Ectodermal cell (in vitro differentiated cells): Measurements from ENCODE around the gene NEURL1B.

Source experiments
- H3K27ac ChIP-seq: 2 replicates; pipeline ENCODE4 v1.7.0; 2013; ENCODE audit warnings: mild to moderate bottlenecking, low read depth, low read length; ENCODE audit not compliant: insufficient read depth, poor library complexity, severe bottlenecking
- H3K27me3 ChIP-seq: 2 replicates; pipeline ENCODE4 v1.7.0; 2013; ENCODE audit warnings: mild to moderate bottlenecking, low read length; ENCODE audit not compliant: insufficient read depth, control insufficient read depth, poor library complexity, severe bottlenecking
- H3K36me3 ChIP-seq: one replicate; pipeline ENCODE4 v1.7.0; 2013; ENCODE audit warnings: low read length; ENCODE audit not compliant: control insufficient read depth, insufficient read depth
- H3K4me1 ChIP-seq: one replicate; pipeline ENCODE4 v1.7.0; 2013; ENCODE audit warnings: low read length; ENCODE audit not compliant: control insufficient read depth, insufficient read depth
- H3K4me3 ChIP-seq: 2 replicates; pipeline ENCODE4 v1.7.0; 2013; ENCODE audit warnings: low read depth, low read length, control low read depth; ENCODE audit not compliant: insufficient read depth
- H3K9me3 ChIP-seq: 2 replicates; pipeline ENCODE4 v1.7.0; 2013; ENCODE audit warnings: mild to moderate bottlenecking, low read length, moderate library complexity; ENCODE audit not compliant: control insufficient read depth
- WGBS, 2 experiments: methylation state at CpG; one replicate each; pipeline ENCODE4 v1.1.7; 2013; ENCODE audit warnings: missing lambda C conversion rate in 2 of 2; 5-methylcytosine and 5-hydroxymethylcytosine counted together

The NEURL1B gene

DNA sequence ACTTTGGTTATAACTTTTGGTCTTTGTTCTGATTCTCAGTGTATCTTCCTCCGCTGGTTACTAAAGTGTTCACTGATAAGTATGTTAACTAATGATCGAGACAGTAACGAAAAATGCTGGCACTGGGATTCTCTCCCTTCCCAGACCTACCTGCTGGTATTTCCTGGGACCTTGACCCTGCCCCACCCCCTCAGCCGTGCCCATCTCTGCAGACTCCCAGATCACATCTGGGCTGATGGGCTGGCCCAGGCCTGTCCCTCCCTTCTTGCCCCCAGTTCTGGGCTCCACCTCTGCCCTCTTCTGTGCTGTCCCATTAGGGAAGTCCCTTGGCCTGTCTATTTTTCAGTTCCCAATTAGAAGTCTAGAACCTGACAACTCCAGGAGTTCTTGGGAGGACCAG, 46.9 kb downstream of the NEURL1B start:
- Histone ChIP-seq H3K9me3 (no peaks in the 10 kb centered on the region), H3K36me3 (no peaks in the 10 kb centered on the region), H3K27ac (no peak overlapping the region), H3K4me3 (no peak overlapping the region), H3K4me1 (no peaks in the 10 kb centered on the region), H3K27me3 (peaks cover 18% of the 10 kb centered on the region)
- 93 to 95% methylated on average over 4 of the region's 4 CpGs for WGBS, 2 experiments

DNA sequence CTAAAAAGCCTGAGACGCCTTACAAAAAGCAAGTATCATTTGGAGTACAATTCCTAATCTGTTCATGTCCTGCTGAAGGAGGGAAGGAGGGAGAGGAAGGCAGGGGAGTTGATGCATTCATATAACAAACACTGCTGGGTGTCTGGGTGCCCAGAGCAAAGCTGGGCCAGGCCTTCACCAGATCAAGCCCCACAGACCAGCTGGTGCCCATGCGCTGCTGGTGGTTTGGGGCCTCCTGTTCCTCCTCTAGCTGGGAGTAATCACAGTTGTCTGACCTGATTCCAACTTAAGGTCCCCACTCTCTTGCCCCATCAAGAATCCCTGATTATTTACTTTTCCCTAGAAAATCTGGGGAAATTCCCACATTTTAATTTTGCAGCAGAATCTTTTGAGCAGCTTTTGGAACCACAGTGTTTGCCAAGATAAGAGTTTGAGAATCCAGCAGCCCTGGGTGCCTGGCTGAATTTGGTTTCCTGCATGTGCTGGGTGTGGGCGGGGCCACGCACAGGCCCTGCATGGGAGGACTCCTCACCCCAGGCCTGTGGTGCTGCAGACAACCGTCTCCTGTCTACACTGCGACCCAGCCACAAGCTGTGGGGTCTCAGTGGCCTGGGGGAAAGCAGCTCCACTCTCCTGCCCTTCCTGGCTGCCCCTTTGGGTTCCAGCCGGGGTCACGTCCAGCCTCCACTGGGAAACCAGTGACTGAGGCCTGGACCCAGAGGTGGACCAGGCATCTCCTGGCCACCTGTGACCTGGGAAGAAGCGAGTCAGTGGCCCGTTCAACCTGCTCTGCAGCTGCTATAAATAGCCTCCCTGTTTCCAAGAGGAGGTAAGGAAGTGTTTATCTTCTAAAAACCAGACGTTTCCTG, 47.5 kb downstream of the NEURL1B start:
- H3K9me3 ChIP-seq = no peaks in the 10 kb centered on the region
- 86 to 88% methylated on average over 11 of the region's 11 CpGs for WGBS, 2 experiments
- no peaks in the 10 kb centered on the region for H3K4me1 ChIP-seq
- peaks cover 12% of the 10 kb centered on the region for H3K27me3 ChIP-seq
- H3K4me3 ChIP-seq = no peak overlapping the region
- H3K27ac ChIP-seq = no peak overlapping the region
- H3K36me3 ChIP-seq = no peaks in the 10 kb centered on the region

DNA sequence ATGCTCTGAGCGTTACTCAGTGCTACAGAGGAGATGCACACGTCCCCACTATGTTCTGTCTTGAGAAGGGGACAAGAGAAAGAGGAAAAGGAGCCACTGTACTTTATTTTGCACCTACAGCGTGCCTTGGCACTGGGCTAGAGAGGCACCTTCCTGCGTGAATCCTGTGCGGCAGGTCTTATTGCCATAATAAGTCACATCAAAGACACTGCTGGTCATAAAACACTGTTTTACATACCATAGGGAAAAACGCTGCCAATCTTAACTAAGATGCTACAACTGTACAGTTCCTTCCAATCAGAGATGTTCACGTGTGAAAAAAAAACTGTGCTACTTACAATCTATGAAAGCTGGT, 48.1 kb downstream of the NEURL1B start:
- no peaks in the 10 kb centered on the region for H3K36me3 ChIP-seq
- 94 to 96% methylated on average over 7 of the region's 7 CpGs for WGBS, 2 experiments
- H3K27ac ChIP-seq = no peak overlapping the region
- no peaks in the 10 kb centered on the region for H3K4me1 ChIP-seq
- no peaks in the 10 kb centered on the region for H3K9me3 ChIP-seq
- no peak overlapping the region for H3K4me3 ChIP-seq
- peaks cover 5% of the 10 kb centered on the region for H3K27me3 ChIP-seq

DNA sequence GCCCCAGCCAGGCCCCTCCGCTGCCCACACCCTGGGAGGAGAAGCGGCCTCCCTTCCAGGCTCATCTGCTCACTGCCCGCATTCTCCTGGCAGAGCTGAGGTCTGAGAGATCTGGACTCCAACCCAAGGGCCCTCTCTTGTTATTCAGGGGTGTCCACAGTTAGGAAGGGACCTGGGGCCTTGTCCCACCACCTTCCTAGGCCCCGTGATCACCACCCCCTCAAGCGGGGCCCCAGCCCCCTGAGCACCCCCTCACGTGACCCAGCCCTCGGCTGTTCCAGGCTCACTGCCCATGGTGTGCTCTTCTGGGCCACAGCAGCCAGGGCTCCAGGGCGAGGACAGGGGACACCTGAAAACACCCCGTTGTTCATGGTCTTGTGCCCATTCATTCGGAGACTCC, 48.7 kb downstream of the NEURL1B start:
- Histone ChIP-seq H3K27ac (no peak overlapping the region), H3K4me3 (no peak overlapping the region), H3K4me1 (no peaks in the 10 kb centered on the region), H3K36me3 (no peaks in the 10 kb centered on the region), H3K27me3 (no peaks in the 10 kb centered on the region), H3K9me3 (no peaks in the 10 kb centered on the region)
- 90 to 93% methylated on average over 10 of the region's 10 CpGs for WGBS, 2 experiments

DNA sequence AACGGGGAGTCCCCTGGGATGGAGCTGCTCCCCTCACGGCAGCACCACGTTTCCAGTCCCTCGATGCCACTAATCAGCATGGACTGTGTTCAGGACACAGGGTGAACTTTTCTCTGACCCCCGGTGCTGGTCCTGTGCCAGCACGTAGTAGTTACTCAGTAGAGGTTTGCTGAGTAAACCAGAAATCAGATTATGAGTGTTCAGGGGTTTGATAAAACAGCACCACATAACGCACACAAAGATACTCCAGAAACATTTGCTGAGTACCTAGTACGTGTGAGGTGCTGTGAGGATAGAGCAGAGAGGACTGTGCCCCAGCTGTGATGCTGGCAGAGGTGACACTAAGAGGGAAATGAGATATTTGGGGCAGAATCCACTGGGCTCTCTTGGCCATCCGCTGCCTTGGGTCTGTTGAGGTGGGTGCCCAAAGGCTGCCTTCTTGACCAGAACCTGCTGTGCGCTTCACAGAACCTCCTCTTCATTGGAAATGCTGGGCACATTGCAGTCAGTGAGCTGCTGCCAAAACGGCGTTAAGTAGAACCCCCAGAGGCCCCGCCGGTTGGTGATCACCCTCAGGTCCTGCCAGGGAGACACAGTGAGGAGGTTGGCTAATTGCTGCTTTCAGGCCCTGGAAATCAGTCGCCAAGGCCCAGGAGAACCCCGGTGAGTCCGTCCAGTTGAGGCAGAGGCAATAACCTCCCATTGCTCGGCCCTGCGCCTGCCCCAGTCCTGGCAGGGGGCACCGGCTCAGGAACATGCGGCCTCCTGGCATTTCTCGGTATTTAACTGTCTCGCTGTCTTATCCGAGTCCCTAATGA, 49.4 kb downstream of the NEURL1B start:
- H3K36me3 ChIP-seq = no peaks in the 10 kb centered on the region
- H3K27me3 ChIP-seq = no peaks in the 10 kb centered on the region
- H3K9me3 ChIP-seq = no peaks in the 10 kb centered on the region
- H3K4me1 ChIP-seq = peaks cover 2% of the 10 kb centered on the region
- H3K27ac ChIP-seq = no peak overlapping the region
- H3K4me3 ChIP-seq = no peak overlapping the region
- WGBS, 2 experiments = 94% methylated on average over 24 of the region's 24 CpGs

DNA sequence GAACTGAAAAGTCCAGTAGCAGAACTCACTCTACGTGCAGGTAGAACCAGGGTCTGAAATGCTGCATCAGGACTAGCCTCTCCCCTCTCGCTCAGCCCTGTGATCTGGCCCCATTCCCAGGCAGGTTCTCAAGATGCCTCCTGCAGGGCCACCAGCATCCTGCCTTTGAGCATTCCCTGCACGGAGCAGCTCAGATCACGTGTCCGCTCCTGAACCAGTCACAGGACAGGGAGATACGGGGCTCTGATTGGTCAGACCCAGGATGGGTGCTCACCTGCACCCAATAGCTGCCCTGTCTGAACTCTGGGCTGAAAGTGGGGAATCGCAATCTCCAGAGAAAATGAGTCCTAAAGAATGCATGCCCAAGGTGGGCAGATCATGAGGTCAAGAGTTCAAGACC, 50.8 kb downstream of the NEURL1B start:
- Histone ChIP-seq H3K27me3 (peaks cover 1% of the 10 kb centered on the region), H3K27ac (no peak overlapping the region), H3K4me3 (no peak overlapping the region), H3K4me1 (peaks cover 6% of the 10 kb centered on the region), H3K9me3 (no peaks in the 10 kb centered on the region), H3K36me3 (no peaks in the 10 kb centered on the region)
- 83 to 86% methylated on average over 7 of the region's 7 CpGs for WGBS, 2 experiments

DNA sequence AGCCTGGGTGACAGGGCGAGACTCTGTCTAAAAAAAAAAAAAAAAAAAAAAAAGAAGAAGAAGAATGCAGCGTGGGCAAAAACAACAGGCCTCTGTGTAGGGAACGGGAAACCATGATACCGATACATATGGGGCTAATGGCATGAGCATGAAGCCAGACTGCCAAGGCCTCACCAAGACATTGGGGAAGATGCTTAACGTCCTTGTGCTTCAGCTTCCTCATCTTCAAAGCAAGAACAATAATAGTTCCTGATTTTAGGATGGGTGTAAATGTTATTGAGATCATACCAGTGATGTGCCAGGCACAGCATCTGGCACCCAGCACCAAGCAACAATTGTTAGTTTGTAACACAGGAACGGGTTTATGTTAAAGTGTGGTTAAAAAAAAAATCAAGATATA, 51.4 kb downstream of the NEURL1B start:
- Histone ChIP-seq H3K4me3 (no peak overlapping the region), H3K27me3 (peaks cover 6% of the 10 kb centered on the region), H3K27ac (no peak overlapping the region), H3K36me3 (no peaks in the 10 kb centered on the region), H3K4me1 (peaks cover 6% of the 10 kb centered on the region), H3K9me3 (no peaks in the 10 kb centered on the region)
- WGBS, 2 experiments = 93% methylated on average over 5 of the region's 6 CpGs

DNA sequence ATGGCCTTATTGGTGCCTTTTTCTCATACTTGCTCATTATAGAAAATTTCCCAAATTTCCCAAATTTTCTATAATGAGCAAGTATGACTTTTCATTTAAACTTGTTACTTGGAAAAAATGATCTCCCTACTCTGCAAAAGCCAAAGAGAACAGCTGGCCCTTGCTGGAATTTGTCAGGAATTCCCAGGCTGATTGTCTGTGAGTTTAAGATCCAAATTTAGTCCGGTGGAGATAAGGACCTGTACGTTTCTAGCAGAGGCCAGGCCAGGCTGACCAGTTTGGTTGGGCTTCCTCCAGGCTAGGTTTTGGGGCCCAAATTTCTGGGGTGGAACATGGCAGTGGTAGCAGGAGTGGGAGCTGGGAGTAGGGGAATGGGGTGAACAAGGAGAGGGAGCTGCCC, 51.9 kb downstream of the NEURL1B start:
- no peak overlapping the region for H3K4me3 ChIP-seq
- H3K9me3 ChIP-seq = no peaks in the 10 kb centered on the region
- peaks cover 6% of the 10 kb centered on the region for H3K4me1 ChIP-seq
- peaks cover 6% of the 10 kb centered on the region for H3K27me3 ChIP-seq
- WGBS, 2 experiments = 91% methylated on average over 2 of the region's 2 CpGs
- no peak overlapping the region for H3K27ac ChIP-seq
- H3K36me3 ChIP-seq = no peaks in the 10 kb centered on the region

DNA sequence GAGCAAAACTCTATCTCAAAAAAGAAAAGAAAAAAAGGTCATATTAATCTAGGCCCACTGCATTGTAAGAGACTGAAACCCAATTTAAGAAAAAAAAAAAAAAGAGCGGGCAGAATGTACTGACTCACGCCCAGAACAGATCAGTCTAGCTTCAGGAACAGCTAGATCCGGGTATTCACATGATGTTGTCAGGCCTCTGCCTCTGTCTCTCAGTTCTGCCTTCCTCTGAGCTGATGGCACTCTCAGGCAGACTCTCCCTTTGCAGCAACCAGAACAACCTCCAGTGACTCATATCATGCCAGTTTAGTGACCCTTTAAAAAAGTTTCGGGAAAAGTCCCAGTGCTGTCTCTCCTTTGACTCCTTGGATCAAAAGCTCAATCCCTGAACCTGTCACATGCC, 53.0 kb downstream of the NEURL1B start:
- Histone ChIP-seq H3K4me1 (peaks cover 6% of the 10 kb centered on the region), H3K36me3 (no peaks in the 10 kb centered on the region), H3K4me3 (no peak overlapping the region), H3K27ac (no peak overlapping the region), H3K9me3 (no peaks in the 10 kb centered on the region), H3K27me3 (peaks cover 6% of the 10 kb centered on the region)
- 90 to 92% methylated on average over 4 of the region's 4 CpGs for WGBS, 2 experiments

DNA sequence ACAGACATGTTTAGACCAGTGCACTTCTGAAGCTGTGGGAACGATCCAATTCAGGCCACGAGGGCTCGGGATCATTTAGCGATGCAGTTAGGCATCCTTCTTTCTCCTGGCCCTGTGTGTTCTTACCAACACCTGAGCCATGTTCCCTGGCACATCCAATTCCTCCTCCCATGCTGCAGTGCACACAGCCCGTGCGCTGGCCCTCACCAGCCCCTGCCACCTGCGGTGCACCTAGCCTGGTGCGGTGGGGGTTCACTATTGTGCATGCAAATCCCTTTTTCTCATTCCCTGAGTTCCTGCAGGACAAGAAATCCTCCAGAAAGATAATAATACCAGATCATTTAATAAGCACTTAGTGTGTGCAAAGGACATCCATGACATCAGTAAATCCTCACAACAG, 53.5 kb downstream of the NEURL1B start:
- Histone ChIP-seq H3K4me1 (peaks cover 6% of the 10 kb centered on the region), H3K9me3 (no peaks in the 10 kb centered on the region), H3K27ac (no peak overlapping the region), H3K36me3 (no peaks in the 10 kb centered on the region), H3K27me3 (peaks cover 6% of the 10 kb centered on the region), H3K4me3 (no peak overlapping the region)
- 60 to 70% methylated on average over 8 of the region's 8 CpGs for WGBS, 2 experiments
